H1 (cell line): ENCODE data around the gene SORBS1. TPM values are rescaled to one million over a fixed set of nuclear protein-coding genes. Genes with fewer than 3 reads are reported as not detected.
A peak's percentile ranks its signal among the peaks of the same experiment; 100 is the strongest.

Source experiments
- CTCF ChIA-PET: fragments of 300-600 bp; sonication (Branson Sonifier 250); formaldehyde crosslinking; loops from one replicate; lab custom pipeline; 2021; ENCODE audit not compliant: partially characterized antibody; lab: Charles Lee
- POLR2A ChIA-PET: fragments of 300-600 bp; sonication (Branson Sonifier 250); formaldehyde crosslinking; loops from one replicate; lab custom pipeline; 2021; ENCODE audit warnings: inconsistent platforms; ENCODE audit not compliant: partially characterized antibody; lab: Charles Lee
- DNase-seq, 2 experiments: peaks; one replicate each; pipeline versions ENCODE4 v3.0.0 to v3.0.0-alpha.2; 2010 to 2022; ENCODE audit warnings: low spot score in 2 of 2, low read depth in 1 of 2, mixed read lengths in 1 of 2
- FAIRE-seq: peaks from 2 replicates; lab custom pipeline; 2011; peaks lifted over from hg19 to GRCh38; lab: Jason Lieb, UNC
- H2AFZ ChIP-seq: 2 replicates; pipeline ENCODE4 v1.8.1; 2012; ENCODE audit warnings: low read length, inconsistent platforms
- H2AK5ac ChIP-seq: 2 replicates; pipeline ENCODE4 v1.6.1; 2013; ENCODE audit warnings: low read depth, low read length
- H2BK120ac ChIP-seq: replicated peaks from 2 replicates; pipeline ENCODE3; 2013; ENCODE audit warnings: low read depth, low read length, inconsistent platforms
- H2BK12ac ChIP-seq: 2 replicates; pipeline ENCODE4 v1.6.1; 2013; ENCODE audit warnings: low read depth, low read length
- H2BK15ac ChIP-seq: 2 replicates; pipeline ENCODE4 v1.6.1; 2013; ENCODE audit warnings: low read length
- H2BK20ac ChIP-seq: 2 replicates; pipeline ENCODE4 v1.6.1; 2013; ENCODE audit warnings: low read length
- H2BK5ac ChIP-seq: 2 replicates; pipeline ENCODE4 v1.6.1; 2013; ENCODE audit warnings: low read depth, low read length
- H3K14ac ChIP-seq: 2 replicates; pipeline ENCODE4 v1.6.1; 2013; ENCODE audit warnings: inconsistent platforms; ENCODE audit not compliant: insufficient read length
- H3K18ac ChIP-seq: 2 replicates; pipeline ENCODE4 v1.6.1; 2013; ENCODE audit warnings: low read length; ENCODE audit errors: extremely low read depth
- H3K23ac ChIP-seq: 2 replicates; pipeline ENCODE4 v1.6.1; 2013; ENCODE audit warnings: inconsistent platforms; ENCODE audit not compliant: insufficient read length
- H3K23me2 ChIP-seq: 2 replicates; pipeline ENCODE4 v1.6.1; 2013; ENCODE audit warnings: low read depth, low read length
- H3K27ac ChIP-seq: 2 replicates; pipeline ENCODE4 v1.6.1; 2011; ENCODE audit warnings: low read depth, low read length, inconsistent platforms
- H3K27me3 ChIP-seq, 4 experiments: replicated peaks in 1 of 4; 1 replicate in 1 of 4; 2 replicates in 3 of 4; pipeline versions ENCODE4 v1.6.1 to v1.8.1; 2011 to 2013; ENCODE audit warnings: low read length in 3 of 4, mild to moderate bottlenecking in 3 of 4, inconsistent platforms in 2 of 4, mixed read lengths in 2 of 4, moderate library complexity in 1 of 4; ENCODE audit not compliant: control insufficient read depth in 3 of 4, insufficient read depth in 3 of 4; ENCODE audit errors: extremely low read depth in 1 of 4
- H3K36me3 ChIP-seq, 4 experiments: 2 replicates each; pipeline versions ENCODE4 v1.6.1 to v1.8.1; 2011 to 2013; ENCODE audit warnings: mild to moderate bottlenecking in 4 of 4, low read length in 3 of 4, moderate library complexity in 2 of 4, control low read depth in 1 of 4, inconsistent platforms in 1 of 4; ENCODE audit not compliant: insufficient read depth in 4 of 4, control insufficient read depth in 2 of 4
- H3K4ac ChIP-seq: replicated peaks from 2 replicates; pipeline ENCODE3; 2013; ENCODE audit warnings: low read length, low read depth, mixed read lengths, inconsistent platforms; ENCODE audit not compliant: insufficient read length
- H3K4me1 ChIP-seq, 4 experiments: replicated peaks in 1 of 4; 1 replicate in 1 of 4; 2 replicates in 3 of 4; pipeline versions ENCODE4 v1.6.1 to v1.8.1; 2011 to 2013; ENCODE audit warnings: low read length in 3 of 4, inconsistent platforms in 2 of 4, mixed read lengths in 1 of 4; ENCODE audit not compliant: insufficient read depth in 4 of 4, control insufficient read depth in 3 of 4
- H3K4me2 ChIP-seq, 2 experiments: 2 replicates each; pipeline versions ENCODE4 v1.6.1 to v1.8.1; 2011 to 2013; ENCODE audit warnings: low read depth in 2 of 2, low read length in 2 of 2, control low read depth in 1 of 2, inconsistent platforms in 1 of 2, mild to moderate bottlenecking in 1 of 2; ENCODE audit not compliant: insufficient read depth in 1 of 2
- H3K4me3 ChIP-seq, 4 experiments: fragments of 200-600, 300-600 bp in 1 of 4; sonication (generic), shearing (Covaris generic), sonication (Bioruptor Twin) in 1 of 4; 2 replicates each; pipeline versions ENCODE4 v1.5.1 to v1.8.1; 2011 to 2016; ENCODE audit warnings: low read length in 4 of 4, low read depth in 3 of 4, control low read depth in 2 of 4, inconsistent platforms in 2 of 4, mild to moderate bottlenecking in 2 of 4, mixed read lengths in 1 of 4, moderate library complexity in 1 of 4; ENCODE audit not compliant: insufficient read depth in 2 of 4; ENCODE audit errors: extremely low read depth in 1 of 4
- H3K56ac ChIP-seq: replicated peaks from 2 replicates; pipeline ENCODE3; 2013; ENCODE audit warnings: low read depth, mild to moderate bottlenecking, mixed read lengths, low read length, inconsistent platforms; ENCODE audit not compliant: insufficient read length
- H3K79me1 ChIP-seq: 2 replicates; pipeline ENCODE4 v1.6.1; 2013; ENCODE audit warnings: low read depth, low read length, control low read depth
- H3K79me2 ChIP-seq, 2 experiments: 2 replicates each; pipeline versions ENCODE4 v1.6.1 to v1.8.1; 2012 to 2013; ENCODE audit warnings: low read length in 2 of 2, mild to moderate bottlenecking in 2 of 2, inconsistent platforms in 1 of 2; ENCODE audit not compliant: insufficient read depth in 2 of 2, control insufficient read depth in 1 of 2
- H3K9ac ChIP-seq, 4 experiments: replicated peaks in 1 of 4; 1 replicate in 1 of 4; 2 replicates in 3 of 4; pipeline versions ENCODE4 v1.6.1 to v1.8.1; 2011 to 2013; ENCODE audit warnings: low read depth in 3 of 4, low read length in 3 of 4, control low read depth in 2 of 4, mild to moderate bottlenecking in 2 of 4, moderate library complexity in 2 of 4, inconsistent platforms in 1 of 4; ENCODE audit errors: extremely low read depth in 1 of 4
- H3K9me3 ChIP-seq, 2 experiments: 2 replicates each; pipeline versions ENCODE4 v1.6.1 to v1.8.1; 2012 to 2013; ENCODE audit warnings: mild to moderate bottlenecking in 2 of 2, moderate library complexity in 2 of 2, control low read depth in 1 of 2, inconsistent platforms in 1 of 2, low read depth in 1 of 2, low read length in 1 of 2, mixed read lengths in 1 of 2; ENCODE audit not compliant: insufficient read depth in 2 of 2
- H4K20me1 ChIP-seq, 2 experiments: replicated peaks in 1 of 2; 2 replicates each; pipeline versions ENCODE3 to v1.8.1; 2011 to 2013; ENCODE audit warnings: inconsistent platforms in 2 of 2, low read length in 2 of 2, mild to moderate bottlenecking in 1 of 2; ENCODE audit not compliant: insufficient read depth in 2 of 2, control insufficient read depth in 1 of 2
- H4K5ac ChIP-seq: 2 replicates; pipeline ENCODE4 v1.6.1; 2013; ENCODE audit warnings: low read length, low read depth, mixed read lengths, inconsistent platforms; ENCODE audit not compliant: insufficient read length
- H4K8ac ChIP-seq: 2 replicates; pipeline ENCODE4 v1.8.0; 2013; ENCODE audit warnings: mild to moderate bottlenecking, moderate library complexity, low read length, inconsistent platforms; ENCODE audit not compliant: insufficient read depth; ENCODE audit errors: extremely low read depth
- H4K91ac ChIP-seq: replicated peaks from 2 replicates; pipeline ENCODE3; 2013; ENCODE audit warnings: low read length, mixed read lengths, inconsistent platforms; ENCODE audit not compliant: insufficient read length
- BACH1 ChIP-seq: IDR thresholded peaks from 2 replicates; pipeline ENCODE4 v1.6.1; 2012; ENCODE audit warnings: low read length, improper control_type of control experiment
- BRCA1 ChIP-seq: IDR thresholded peaks from 2 replicates; pipeline ENCODE4 v1.6.1; 2012; ENCODE audit warnings: low read depth, low read length, improper control_type of control experiment
- CHD2 ChIP-seq: IDR thresholded peaks from 2 replicates; pipeline ENCODE4 v1.6.1; 2012; ENCODE audit warnings: low read length, improper control_type of control experiment
- CREB1 ChIP-seq: IDR thresholded peaks from 2 replicates; pipeline ENCODE4 v1.6.1; 2012; ENCODE audit warnings: inconsistent platforms
- JUN ChIP-seq: IDR thresholded peaks from 2 replicates; pipeline ENCODE4 v1.6.1; 2011; ENCODE audit warnings: low read depth, mild to moderate bottlenecking, improper control_type of control experiment, low read length
- KDM4A ChIP-seq: IDR thresholded peaks from one replicate; pipeline ENCODE4 v1.7.1; 2012; ENCODE audit warnings: low read depth, mild to moderate bottlenecking, moderate library complexity, low read length, inconsistent platforms; ENCODE audit not compliant: severe bottlenecking
- RXRA ChIP-seq: IDR thresholded peaks from 2 replicates; pipeline ENCODE4 v1.6.1; 2011; ENCODE audit warnings: low read depth, mild to moderate bottlenecking, low read length, moderate library complexity; ENCODE audit not compliant: insufficient read depth
- SAP30 ChIP-seq: fragments of 300-600 bp; sonication (generic); IDR thresholded peaks from 2 replicates; pipeline ENCODE4 v1.7.1; 2012; ENCODE audit warnings: low read length, moderate library complexity, mild to moderate bottlenecking, inconsistent platforms; ENCODE audit not compliant: insufficient read depth, insufficient replicate concordance
- SIRT6 ChIP-seq: IDR thresholded peaks from one replicate; pipeline ENCODE4 v1.7.1; 2012; ENCODE audit warnings: low read length, inconsistent platforms
- SIX5 ChIP-seq: IDR thresholded peaks from 2 replicates; pipeline ENCODE4 v1.6.1; 2011; ENCODE audit warnings: mild to moderate bottlenecking, low read depth, low read length
- TAF7 ChIP-seq: optimal IDR thresholded peaks from 2 replicates; pipeline ENCODE3; 2011; ENCODE audit warnings: low read depth, mild to moderate bottlenecking, inconsistent platforms, low read length, moderate library complexity, borderline replicate concordance
- WGBS, 2 experiments: shearing (Covaris generic) in 1 of 2; methylation state at CpG; one replicate each; pipeline versions ENCODE4 v1.1.6 to v1.1.7; 2013 to 2015; ENCODE audit warnings: low lambda C conversion rate in 2 of 2, mixed read lengths in 2 of 2, inconsistent platforms in 1 of 2, low coverage in 1 of 2, missing lambda C conversion rate in 1 of 2; ENCODE audit not compliant: insufficient replicate concordance in 2 of 2, insufficient coverage in 1 of 2, insufficient read length in 1 of 2; ENCODE audit errors: extremely low coverage in 1 of 2, missing lambda C conversion rate in 1 of 2; 5-methylcytosine and 5-hydroxymethylcytosine counted together
- polyA plus RNA-seq, 7 experiments: library from polyadenylated mRNA; depleted of rRNA in 3 of 7; stranded (reverse) in 5 of 7; unstranded in 2 of 7; fragments of >200 nt in 5 of 7; fragments of 200-250 nt in 2 of 7; gene quantifications; 1 replicate in 5 of 7; 2 replicates in 1 of 7; 4 replicates in 1 of 7; pipeline versions ENCODE4 v1.2.1 to v1.2.3, GENCODE V29; 2011 to 2013; ENCODE audit warnings: missing spikeins in 2 of 7, mixed read lengths in 2 of 7
- total RNA-seq: library from RNA; stranded (reverse); fragmentation: NEBNext Ultra II Directional; extraction: Animal tissue kit (Norgen Biotek cat#: 25700); gene quantifications from 2 replicates; pipeline ENCODE4 v1.2.1, GENCODE V29; 2021
- TF ChIP-seq, protein P1 (sequence below): IDR thresholded peaks from 2 replicates; pipeline ENCODE4 v1.6.1; 2011; ENCODE audit warnings: low read depth, mild to moderate bottlenecking, low read length; ENCODE audit not compliant: insufficient read depth
- TF ChIP-seq, protein P2 (sequence below): IDR thresholded peaks from 2 replicates; pipeline ENCODE4 v1.6.1; 2012; ENCODE audit warnings: inconsistent platforms

Gene SORBS1
- total and polyA plus RNA-seq, 2 of the 8 experiments (the other 6 are each of a cell fraction or from before 2014, with no cell fraction given) = 16.0 to 35.0 TPM

DNA sequence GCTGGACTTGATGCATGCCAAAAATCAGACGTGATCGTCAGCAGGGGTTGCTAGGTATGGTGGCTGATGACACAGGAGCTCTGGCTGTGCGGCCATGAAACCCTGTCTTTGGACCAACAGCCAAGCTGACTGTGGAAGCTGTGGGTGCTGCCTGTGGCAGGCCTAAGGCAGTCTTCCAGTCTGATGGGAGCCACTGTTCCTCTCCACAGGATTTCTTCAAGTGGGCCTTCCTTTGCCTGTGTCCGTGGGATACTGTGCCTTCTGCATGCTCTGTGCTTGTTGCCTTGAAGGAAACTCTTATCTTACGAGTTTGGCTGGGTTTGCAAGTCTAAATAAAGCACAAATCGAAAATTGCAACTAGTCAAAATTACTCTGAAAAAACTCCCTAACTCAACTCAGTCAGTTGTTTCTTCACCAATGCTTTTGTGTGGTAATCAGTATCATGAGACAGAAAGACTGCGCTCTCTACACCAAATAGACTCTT lies 168.4 kb downstream of the SORBS1 start:
- WGBS, 2 experiments = 90% methylated on average over 7 of the region's 7 CpGs; no CpG with 5 or more reads in 1 of the 2 experiments
- no peaks in the 10 kb centered on the region for H3K79me2 ChIP-seq
- CTCF ChIA-PET = interaction anchor here (1.0 to 16.3 kb wide), 3 partner anchors 7 to 38 kb away, joined by 5 to 162 read pairs (median 22); no protein-coding TSS in a partner anchor

More for the DNA sequence above, 168.4 kb downstream of the SORBS1 start:
- H3K4ac ChIP-seq = peak overlapping the region; percentile 10
- DNase-seq = no peak
- TF ChIP-seq BACH1 (no peak), BRCA1 (no peak), RXRA (no peak), TAF7 (no peak), JUN (no peak), CREB1 (no peak), KDM4A (no peak), SIRT6 (no peak), SAP30 (no peak), SIX5 (no peak), CHD2 (no peak)
- TF ChIP-seq, protein P1, sequence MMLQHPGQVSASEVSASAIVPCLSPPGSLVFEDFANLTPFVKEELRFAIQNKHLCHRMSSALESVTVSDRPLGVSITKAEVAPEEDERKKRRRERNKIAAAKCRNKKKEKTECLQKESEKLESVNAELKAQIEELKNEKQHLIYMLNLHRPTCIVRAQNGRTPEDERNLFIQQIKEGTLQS = no peak
- TF ChIP-seq, protein P2, sequence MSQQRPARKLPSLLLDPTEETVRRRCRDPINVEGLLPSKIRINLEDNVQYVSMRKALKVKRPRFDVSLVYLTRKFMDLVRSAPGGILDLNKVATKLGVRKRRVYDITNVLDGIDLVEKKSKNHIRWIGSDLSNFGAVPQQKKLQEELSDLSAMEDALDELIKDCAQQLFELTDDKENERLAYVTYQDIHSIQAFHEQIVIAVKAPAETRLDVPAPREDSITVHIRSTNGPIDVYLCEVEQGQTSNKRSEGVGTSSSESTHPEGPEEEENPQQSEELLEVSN = no peak
- TF ChIP-seq, all 59 proteins: peak for 0
- Histone ChIP-seq H3K36me3 (peaks cover 0 to 15% (median 2%) of the 10 kb centered on the region in 4 experiments; a peak in 5 of 8 replicates), H2BK12ac (no peak overlapping the region), H4K8ac (no peak overlapping the region), H2BK20ac (no peak overlapping the region), H3K4me3 (no peak overlapping the region), H2BK15ac (no peak overlapping the region), H2AFZ (no peak overlapping the region), H2AK5ac (no peak overlapping the region), H3K4me2 (no peak overlapping the region), H3K27me3 (no peaks in the 10 kb centered on the region), H4K20me1 (no peaks in the 10 kb centered on the region), H4K91ac (no peak overlapping the region), H3K4me1 (peaks cover 0 to 3% (median 0%) of the 10 kb centered on the region in 4 experiments; a peak in 3 of 7 replicates), H3K56ac (no peak overlapping the region), H3K9ac (no peak overlapping the region), H4K5ac (no peak overlapping the region), H3K27ac (no peak overlapping the region), H2BK120ac (no peak overlapping the region), H3K23ac (no peak overlapping the region), H3K18ac (no peak overlapping the region), H2BK5ac (no peak overlapping the region), H3K79me1 (no peaks in the 10 kb centered on the region), H3K14ac (peak overlapping the region; percentile 45), H3K23me2 (no peaks in the 10 kb centered on the region), H3K9me3 (no peaks in the 10 kb centered on the region)
- no peak for FAIRE-seq
- POLR2A ChIA-PET = no interaction called here
